Tibial nerve (tissue), 4 donors: ENCODE results near the gene DHRSX.

Source experiments
- CTCF ChIP-seq, 5 experiments: fragments of 200-600 bp in 3 of 5; fragments of 450-650 bp in 2 of 5; sonication (generic) in 3 of 5; IDR thresholded peaks; one replicate each; pipeline ENCODE4 v1.5.1; 2016 to 2019; ENCODE audit warnings: antibody characterized with exemption in 5 of 5, mild to moderate bottlenecking in 3 of 5, moderate library complexity in 2 of 5
- EP300 ChIP-seq, 2 donors: sonication (generic); formaldehyde crosslinking; IDR thresholded peaks; one replicate each; pipeline ENCODE4 v1.6.1; 2017; ENCODE audit warnings: antibody characterized with exemption in 2 of 2, mild to moderate bottlenecking in 1 of 2
- POLR2A ChIP-seq, 2 donors: fragments of 450-650 bp; IDR thresholded peaks; one replicate each; pipeline ENCODE4 v1.6.1; 2017; ENCODE audit warnings: antibody characterized with exemption in 2 of 2, mild to moderate bottlenecking in 2 of 2, moderate library complexity in 2 of 2

GRCh38 chrX:2317527-2318055 is 183.2 kb downstream of the DHRSX start:
- TF ChIP-seq CTCF (IDR thresholded peaks at IDR 0.05) (no peak), POLR2A (IDR thresholded peaks at IDR 0.05) (no peak), EP300 (IDR thresholded peaks at IDR 0.05) (no peak)
